ENCODE measurements around the gene CACNA1C. TPM values are rescaled to one million over a fixed set of nuclear protein-coding genes. Genes with fewer than 3 reads are reported as not detected.

Gene CACNA1C
- total and polyA plus RNA-seq, 5 donors, result 34.6 to 163 (median 123) TPM

GRCh38 chr12:2290516-2291065 lies 237.8 kb downstream of the CACNA1C start:
- DNase-seq (no peak), ATAC-seq (no peak)
- intact Hi-C loops (cut with DNase I), result no loop called here
- WGBS, result 76% methylated on average over 6 of the region's 6 CpGs
- Histone ChIP-seq H3K9me3 (ENCODE audit: control insufficient read depth, low read length) (no peaks in the 10 kb centered on the region), H3K27me3 (ENCODE audit: control insufficient read depth, insufficient read depth) (no peaks in the 10 kb centered on the region), H3K27ac (ENCODE audit: low read length) (no peak overlapping the region), H3K4me3 (ENCODE audit: low read length) (no peak overlapping the region), H3K4me1 (ENCODE audit: control insufficient read depth, insufficient read depth, low read length) (peaks cover 37% of the 10 kb centered on the region)

GRCh38 chr12:2291182-2291832 lies 238.5 kb downstream of the CACNA1C start:
- H3K4me1 ChIP-seq (ENCODE audit: control insufficient read depth, insufficient read depth, low read length), result peaks cover 40% of the 10 kb centered on the region

GRCh38 chr12:2291947-2292346 lies 239.2 kb downstream of the CACNA1C start:
- Histone ChIP-seq H3K9me3 (ENCODE audit: control insufficient read depth, low read length) (no peaks in the 10 kb centered on the region), H3K27me3 (ENCODE audit: control insufficient read depth, insufficient read depth) (no peaks in the 10 kb centered on the region), H3K4me1 (ENCODE audit: control insufficient read depth, insufficient read depth, low read length) (peaks cover 41% of the 10 kb centered on the region), H3K27ac (ENCODE audit: low read length) (peak overlapping the region; percentile 39), H3K4me3 (ENCODE audit: low read length) (no peak overlapping the region)
- ATAC-seq (no peak), DNase-seq (no peak)
- 66% methylated on average over 3 of the region's 3 CpGs for WGBS
- intact Hi-C loops (cut with DNase I), result no loop called here

More at GRCh38 chr12:2291182-2291832, 238.5 kb downstream of the CACNA1C start:
- Histone ChIP-seq H3K27ac (ENCODE audit: low read length) (no peak overlapping the region), H3K9me3 (ENCODE audit: control insufficient read depth, low read length) (no peaks in the 10 kb centered on the region), H3K27me3 (ENCODE audit: control insufficient read depth, insufficient read depth) (no peaks in the 10 kb centered on the region), H3K4me3 (ENCODE audit: low read length) (no peak overlapping the region)
- ATAC-seq, result no peak
- intact Hi-C loops (cut with DNase I), result no loop called here
- 75% methylated on average over 15 of the region's 15 CpGs for WGBS
- DNase-seq, result no peak

GRCh38 chr12:2292560-2292959 lies 239.8 kb downstream of the CACNA1C start:
- Histone ChIP-seq H3K27me3 (ENCODE audit: control insufficient read depth, insufficient read depth) (no peaks in the 10 kb centered on the region), H3K9me3 (ENCODE audit: control insufficient read depth, low read length) (no peaks in the 10 kb centered on the region), H3K27ac (ENCODE audit: low read length) (peak overlapping the region; percentile 39), H3K4me1 (ENCODE audit: control insufficient read depth, insufficient read depth, low read length) (peaks cover 35% of the 10 kb centered on the region), H3K4me3 (ENCODE audit: low read length) (no peak overlapping the region)
- intact Hi-C loops (cut with DNase I), result no loop called here
- 70% methylated on average over 6 of the region's 6 CpGs for WGBS
- ATAC-seq, result peak; percentile 3 to 44
- DNase-seq, result no peak

GRCh38 chr12:2294651-2295475 lies 242.1 kb downstream of the CACNA1C start:
- WGBS, result 75% methylated on average over 20 of the region's 20 CpGs
- peak in 1 of 3 donors; percentile 42 for DNase-seq
- H3K27ac ChIP-seq (ENCODE audit: low read length), result peak overlapping the region; percentile 32
- H3K4me3 ChIP-seq (ENCODE audit: low read length), result no peak overlapping the region
- H3K4me1 ChIP-seq (ENCODE audit: control insufficient read depth, insufficient read depth, low read length), result peaks cover 23% of the 10 kb centered on the region
- H3K9me3 ChIP-seq (ENCODE audit: control insufficient read depth, low read length), result no peaks in the 10 kb centered on the region
- H3K27me3 ChIP-seq (ENCODE audit: control insufficient read depth, insufficient read depth), result no peaks in the 10 kb centered on the region
- intact Hi-C loops (cut with DNase I), result no loop called here
- ATAC-seq, result peak; percentile 6 to 43

- DNase-seq (no peak), ATAC-seq (no peak)
- H3K9me3 ChIP-seq (ENCODE audit: control insufficient read depth, low read length), result no peaks in the 10 kb centered on the region
- intact Hi-C loops (cut with DNase I), result no loop called here
- H3K27me3 ChIP-seq (ENCODE audit: control insufficient read depth, insufficient read depth), result no peaks in the 10 kb centered on the region
- no peak overlapping the region for H3K27ac ChIP-seq (ENCODE audit: low read length)
- 59% methylated on average over 3 of the region's 3 CpGs for WGBS
- peaks cover 21% of the 10 kb centered on the region for H3K4me1 ChIP-seq (ENCODE audit: control insufficient read depth, insufficient read depth, low read length)
- H3K4me3 ChIP-seq (ENCODE audit: low read length), result no peak overlapping the region
Observed at GRCh38 chr12:2295941-2296461, 243.2 kb downstream of the CACNA1C start.

GRCh38 chr12:2297004-2297403 lies 244.2 kb downstream of the CACNA1C start:
- peaks cover 21% of the 10 kb centered on the region for H3K4me1 ChIP-seq (ENCODE audit: control insufficient read depth, insufficient read depth, low read length)
- peak overlapping the region; percentile 48 for H3K27ac ChIP-seq (ENCODE audit: low read length)
- intact Hi-C loops (cut with DNase I), result no loop called here
- H3K9me3 ChIP-seq (ENCODE audit: control insufficient read depth, low read length), result no peaks in the 10 kb centered on the region
- H3K27me3 ChIP-seq (ENCODE audit: control insufficient read depth, insufficient read depth), result no peaks in the 10 kb centered on the region
- ATAC-seq (peak; percentile 22 to 69), DNase-seq (no peak)
- H3K4me3 ChIP-seq (ENCODE audit: low read length), result no peak overlapping the region
- WGBS, result 61% methylated on average over 6 of the region's 6 CpGs

- no peak for DNase-seq
- ATAC-seq, result no peak
- Histone ChIP-seq H3K4me1 (ENCODE audit: control insufficient read depth, insufficient read depth, low read length) (peaks cover 21% of the 10 kb centered on the region), H3K4me3 (ENCODE audit: low read length) (no peak overlapping the region), H3K27ac (ENCODE audit: low read length) (peak overlapping the region; percentile 55), H3K9me3 (ENCODE audit: control insufficient read depth, low read length) (no peaks in the 10 kb centered on the region), H3K27me3 (ENCODE audit: control insufficient read depth, insufficient read depth) (no peaks in the 10 kb centered on the region)
- intact Hi-C loops (cut with DNase I), result no loop called here
- 68% methylated on average over 4 of the region's 4 CpGs for WGBS
Observed at GRCh38 chr12:2297658-2298057, 244.9 kb downstream of the CACNA1C start.

- Histone ChIP-seq H3K9me3 (ENCODE audit: control insufficient read depth, low read length) (no peaks in the 10 kb centered on the region), H3K27me3 (ENCODE audit: control insufficient read depth, insufficient read depth) (no peaks in the 10 kb centered on the region), H3K4me1 (ENCODE audit: control insufficient read depth, insufficient read depth, low read length) (peaks cover 26% of the 10 kb centered on the region), H3K4me3 (ENCODE audit: low read length) (no peak overlapping the region), H3K27ac (ENCODE audit: low read length) (no peak overlapping the region)
- no peak for DNase-seq
- 79% methylated on average over 12 of the region's 12 CpGs for WGBS
- intact Hi-C loops (cut with DNase I), result no loop called here
- no peak for ATAC-seq
Observed at GRCh38 chr12:2298556-2299200, 245.9 kb downstream of the CACNA1C start.

GRCh38 chr12:2299206-2299605 lies 246.4 kb downstream of the CACNA1C start:
- no peaks in the 10 kb centered on the region for H3K9me3 ChIP-seq (ENCODE audit: control insufficient read depth, low read length)
- intact Hi-C loops (cut with DNase I), result no loop called here
- ATAC-seq (no peak), DNase-seq (no peak)
- no peak overlapping the region for H3K4me3 ChIP-seq (ENCODE audit: low read length)
- no peak overlapping the region for H3K27ac ChIP-seq (ENCODE audit: low read length)
- peaks cover 27% of the 10 kb centered on the region for H3K4me1 ChIP-seq (ENCODE audit: control insufficient read depth, insufficient read depth, low read length)
- H3K27me3 ChIP-seq (ENCODE audit: control insufficient read depth, insufficient read depth), result no peaks in the 10 kb centered on the region
- WGBS, result 27% methylated on average over 6 of the region's 6 CpGs
